HG02943 (cell line): ENCODE measurements around the gene POLR2E.

ENCODE experiments used
- ATAC-seq: cut with Tn5 transposase; IDR thresholded peaks from one replicate; pipeline ENCODE4 v1.9.1; 2021; ENCODE audit warnings: mild to moderate bottlenecking, low read depth, moderate library complexity; ENCODE audit not compliant: unreplicated experiment

Gene POLR2E

DNA sequence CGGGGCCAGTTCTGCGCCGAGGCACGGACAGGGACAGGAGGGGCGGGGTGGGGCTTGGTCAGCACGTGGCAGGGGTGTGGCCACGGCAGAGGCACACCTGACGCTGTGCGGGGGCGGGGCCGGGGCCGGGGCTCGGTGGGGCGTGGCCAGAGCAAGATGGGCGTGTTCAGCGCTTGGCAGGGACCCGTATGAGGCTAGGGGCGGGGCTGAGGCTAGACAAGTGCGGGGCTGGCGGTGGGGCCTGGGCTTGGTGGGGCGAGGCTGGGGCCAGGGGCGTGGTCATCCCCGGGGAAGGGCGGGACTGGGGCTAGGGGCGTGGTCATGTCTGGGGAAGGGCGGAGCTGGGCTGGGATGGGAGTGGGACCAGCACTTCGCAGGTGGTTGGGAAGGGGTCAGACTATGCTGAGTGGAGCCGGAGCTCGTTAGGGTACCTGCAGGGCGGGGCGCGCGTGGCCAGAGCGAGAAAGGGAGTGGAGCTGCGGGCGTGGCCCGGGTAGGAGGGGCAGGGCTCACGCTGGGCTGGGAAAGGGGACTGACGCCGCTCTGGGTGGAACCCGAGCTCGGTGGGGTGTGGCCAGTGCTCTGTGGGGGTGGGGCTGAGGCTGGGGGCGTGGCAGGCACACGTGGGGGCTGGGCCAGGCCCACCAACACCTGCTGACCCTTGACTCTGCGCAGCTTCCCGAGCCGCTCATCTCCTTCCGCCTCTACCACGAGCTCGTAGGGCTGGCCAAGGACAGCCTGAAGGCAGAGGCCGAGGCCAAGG lies 12.8 kb downstream of the POLR2E start:
- ATAC-seq: no peak

DNA sequence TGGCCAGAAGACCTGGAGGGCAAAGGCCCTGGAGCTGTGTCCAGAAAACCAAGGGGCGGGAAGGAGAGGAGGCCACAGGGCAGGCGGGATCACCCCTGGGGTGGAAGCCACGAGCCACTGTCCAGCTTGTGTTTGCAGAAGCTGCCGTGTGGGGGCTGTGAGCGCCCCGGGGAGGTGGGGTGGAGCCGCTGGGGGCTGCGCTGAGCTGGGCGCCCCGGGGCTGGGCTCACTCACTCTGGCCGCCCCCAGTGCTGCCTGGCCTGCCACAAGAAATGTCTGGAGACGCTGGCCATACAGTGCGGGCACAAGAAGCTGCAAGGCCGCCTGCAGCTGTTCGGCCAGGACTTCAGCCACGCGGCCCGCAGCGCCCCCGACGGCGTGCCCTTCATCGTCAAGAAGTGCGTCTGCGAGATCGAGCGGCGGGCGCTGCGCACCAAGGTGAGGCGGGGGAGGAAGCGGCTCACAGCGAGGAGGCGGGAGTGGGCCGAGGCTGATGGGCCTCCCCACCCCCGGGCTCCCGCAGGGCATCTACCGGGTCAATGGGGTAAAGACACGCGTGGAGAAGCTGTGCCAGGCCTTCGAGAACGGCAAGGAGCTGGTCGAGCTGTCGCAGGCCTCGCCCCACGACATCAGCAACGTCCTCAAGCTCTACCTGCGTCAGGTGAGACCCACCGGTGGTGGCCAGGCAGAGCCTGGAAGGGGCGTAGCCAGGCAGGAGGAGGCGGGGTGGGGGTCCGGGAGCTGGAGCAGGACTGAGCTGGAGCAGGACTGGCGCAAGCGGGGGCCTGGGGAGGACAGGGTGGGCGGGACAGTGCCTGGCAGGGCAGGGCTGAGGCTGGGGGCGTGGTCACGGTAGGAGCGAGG lies 13.6 kb downstream of the POLR2E start:
- no peak for ATAC-seq

DNA sequence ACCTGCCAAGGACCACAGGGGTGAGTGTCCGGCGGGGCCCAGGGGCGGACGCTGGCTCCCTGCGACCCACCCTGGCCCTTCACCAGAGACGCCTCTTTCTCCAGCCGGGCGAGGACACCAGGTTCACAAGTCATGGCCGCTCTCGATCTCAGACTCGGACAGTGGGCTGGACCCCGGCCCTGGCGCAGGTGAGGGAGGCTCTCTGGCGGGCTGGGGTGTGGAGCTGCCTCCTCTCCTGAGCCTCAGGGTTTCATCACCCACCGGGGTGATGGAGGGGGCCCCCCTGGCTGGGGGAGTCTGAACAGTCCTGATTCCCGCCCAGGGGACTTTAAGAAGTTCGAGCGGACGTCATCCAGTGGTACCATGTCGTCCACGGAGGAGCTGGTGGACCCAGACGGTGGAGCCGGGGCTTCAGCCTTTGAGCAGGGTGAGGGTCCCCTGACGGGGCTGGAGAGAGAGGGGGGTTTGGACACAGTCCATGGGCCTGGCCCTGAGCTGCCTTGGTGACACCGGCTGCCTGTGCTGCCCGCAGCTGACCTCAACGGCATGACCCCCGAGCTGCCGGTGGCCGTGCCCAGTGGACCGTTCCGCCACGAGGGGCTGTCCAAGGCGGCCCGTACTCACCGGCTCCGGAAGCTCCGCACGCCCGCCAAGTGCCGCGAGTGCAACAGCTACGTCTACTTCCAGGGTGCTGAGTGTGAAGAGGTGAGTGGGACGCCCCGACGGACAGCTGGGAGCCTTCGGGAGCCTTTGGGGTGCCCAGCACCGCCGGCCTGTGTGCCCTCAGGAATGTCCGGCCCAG lies 14.6 kb downstream of the POLR2E start:
- ATAC-seq: no peak

DNA sequence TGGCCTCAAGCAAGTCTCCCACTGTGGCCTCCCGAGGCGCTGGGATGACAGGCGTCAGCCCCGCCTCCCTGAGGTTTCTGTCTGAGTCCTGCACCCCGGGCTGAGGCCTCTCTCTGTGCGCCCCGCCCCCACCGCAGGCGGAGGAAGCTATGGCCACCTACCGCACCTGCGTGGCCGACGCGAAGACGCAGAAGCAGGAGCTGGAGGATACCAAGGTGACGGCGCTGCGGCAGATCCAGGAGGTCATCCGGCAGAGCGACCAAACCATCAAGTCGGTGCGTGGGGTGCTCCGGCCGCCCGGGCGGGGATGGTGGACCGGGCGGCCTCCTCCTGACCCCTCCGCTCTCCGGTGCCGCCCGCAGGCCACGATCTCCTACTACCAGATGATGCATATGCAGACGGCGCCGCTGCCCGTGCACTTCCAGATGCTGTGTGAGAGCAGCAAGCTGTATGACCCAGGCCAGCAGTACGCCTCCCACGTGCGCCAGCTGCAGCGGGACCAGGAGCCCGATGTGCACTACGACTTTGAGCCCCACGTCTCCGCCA lies 15.5 kb downstream of the POLR2E start:
- no peak for ATAC-seq

- no peak for ATAC-seq
Measured at GRCh38 chr19:1076951-1077350, 18.2 kb downstream of the POLR2E start.

DNA sequence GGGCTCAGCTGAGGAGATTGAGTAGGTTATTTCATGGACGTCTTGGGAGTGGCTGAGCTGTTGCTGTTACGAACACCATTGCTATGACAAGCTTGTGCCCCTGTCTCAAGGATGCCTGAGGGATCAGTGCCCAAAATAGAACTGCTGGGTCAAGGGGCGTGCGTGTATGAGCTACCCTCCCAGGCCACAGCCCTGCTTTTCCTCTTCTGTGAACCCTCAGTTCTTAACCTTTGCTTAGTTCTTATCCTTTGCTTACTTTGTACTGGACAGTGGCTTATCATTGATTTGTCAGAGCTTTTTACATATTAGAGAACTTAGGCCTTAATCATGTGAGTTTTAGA lies 19.2 kb downstream of the POLR2E start:
- ATAC-seq: no peak

DNA sequence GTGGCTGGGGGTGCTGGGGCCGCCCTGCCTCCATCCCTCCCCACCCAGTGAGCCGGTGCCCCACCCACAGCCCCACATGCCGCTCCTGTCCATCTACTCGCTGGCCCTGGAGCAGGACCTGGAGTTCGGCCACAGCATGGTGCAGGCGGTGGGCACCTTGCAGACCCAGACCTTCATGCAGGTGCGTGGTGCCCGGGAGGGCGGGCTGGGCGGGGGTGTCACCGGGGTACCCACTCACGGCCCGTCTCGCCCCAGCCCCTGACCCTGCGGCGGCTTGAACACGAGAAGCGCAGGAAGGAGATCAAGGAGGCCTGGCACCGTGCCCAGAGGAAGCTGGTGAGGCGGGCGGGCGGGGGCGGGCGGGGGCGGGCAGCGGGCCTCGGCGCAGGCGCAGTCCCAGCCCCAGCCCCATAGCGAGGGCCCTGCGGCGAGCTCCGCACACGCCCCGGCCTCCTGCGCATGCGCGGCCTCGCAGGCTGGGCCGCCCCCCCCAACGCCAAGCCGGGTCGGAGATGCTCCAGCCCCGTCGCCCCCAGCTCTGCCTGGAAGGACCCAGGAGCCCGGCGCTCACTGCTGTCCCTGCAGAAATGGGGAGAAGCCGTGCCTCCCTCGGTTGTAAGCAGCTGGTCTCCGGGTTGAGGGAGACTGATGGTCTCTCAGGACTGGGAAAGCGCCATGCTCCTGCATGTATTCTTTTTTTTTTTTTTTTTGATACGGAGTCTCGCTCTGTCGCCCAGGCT lies 20.5 kb downstream of the POLR2E start:
- ATAC-seq: peak; percentile 35

GRCh38 chr19:1073956-1074517 lies 21.1 kb downstream of the POLR2E start:
- no peak for ATAC-seq

- no peak for ATAC-seq
Measured at GRCh38 chr19:1073063-1073955, 21.9 kb downstream of the POLR2E start.

- no peak for ATAC-seq
Measured at GRCh38 chr19:1072371-1073015, 22.7 kb downstream of the POLR2E start.

- ATAC-seq: no peak
Measured at GRCh38 chr19:1070931-1071791, 24.0 kb downstream of the POLR2E start.

DNA sequence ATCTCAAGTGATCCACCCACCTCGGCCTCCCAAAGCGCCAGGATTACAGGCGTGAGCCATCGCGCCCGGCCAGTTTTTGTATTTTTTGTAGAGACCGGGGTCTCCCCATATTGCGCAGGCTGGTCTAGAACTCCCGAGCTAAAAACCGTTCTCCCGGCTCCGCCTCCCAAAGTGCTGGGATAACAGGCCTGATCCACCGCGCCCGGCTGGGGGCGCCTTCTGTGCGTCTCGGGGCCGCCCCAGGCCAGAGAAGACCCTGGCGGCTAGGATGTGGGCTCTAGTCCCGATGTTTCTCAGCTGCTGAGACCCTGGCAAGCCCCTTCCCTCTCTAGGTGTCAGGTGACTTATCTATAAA lies 24.6 kb downstream of the POLR2E start:
- ATAC-seq: no peak

- no peak for ATAC-seq
Measured at GRCh38 chr19:1069009-1069779, 26.0 kb downstream of the POLR2E start.

- no peak for ATAC-seq
Measured at GRCh38 chr19:1068009-1069001, 26.9 kb downstream of the POLR2E start.

DNA sequence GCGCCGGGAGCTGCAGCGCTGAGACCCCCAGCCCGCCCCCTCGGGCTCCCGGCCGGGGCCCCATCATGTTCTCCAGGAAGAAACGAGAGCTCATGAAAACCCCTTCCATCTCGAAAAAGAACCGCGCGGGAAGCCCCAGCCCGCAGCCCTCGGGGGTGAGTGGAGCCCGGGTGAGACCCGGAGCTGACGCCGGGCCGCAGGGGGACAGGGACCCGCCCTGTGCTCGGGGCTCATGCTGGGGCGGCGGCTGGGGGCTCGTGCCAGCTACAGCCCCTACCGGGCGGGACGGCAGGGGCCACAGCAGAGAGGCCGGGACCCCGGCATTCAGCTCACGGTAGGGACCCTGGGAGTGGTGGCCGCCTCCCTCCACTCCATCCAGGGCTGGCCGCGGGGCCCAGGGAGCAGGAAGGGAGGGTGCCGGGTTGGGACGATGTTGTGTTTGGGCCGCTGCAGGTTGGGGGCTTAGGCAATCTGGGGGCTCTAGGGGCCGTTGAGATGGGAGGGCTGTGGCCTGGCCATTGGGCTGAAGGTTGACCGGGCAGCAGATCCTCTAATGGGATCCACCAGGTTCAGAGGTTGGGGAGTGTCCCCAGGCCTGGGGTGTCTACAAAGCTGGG lies 27.7 kb downstream of the POLR2E start:
- ATAC-seq: no peak
